Measurements from ENCODE around the gene CCDC167.
A peak's percentile ranks its signal among the peaks of the same experiment; 100 is the strongest.

Gene CCDC167

DNA sequence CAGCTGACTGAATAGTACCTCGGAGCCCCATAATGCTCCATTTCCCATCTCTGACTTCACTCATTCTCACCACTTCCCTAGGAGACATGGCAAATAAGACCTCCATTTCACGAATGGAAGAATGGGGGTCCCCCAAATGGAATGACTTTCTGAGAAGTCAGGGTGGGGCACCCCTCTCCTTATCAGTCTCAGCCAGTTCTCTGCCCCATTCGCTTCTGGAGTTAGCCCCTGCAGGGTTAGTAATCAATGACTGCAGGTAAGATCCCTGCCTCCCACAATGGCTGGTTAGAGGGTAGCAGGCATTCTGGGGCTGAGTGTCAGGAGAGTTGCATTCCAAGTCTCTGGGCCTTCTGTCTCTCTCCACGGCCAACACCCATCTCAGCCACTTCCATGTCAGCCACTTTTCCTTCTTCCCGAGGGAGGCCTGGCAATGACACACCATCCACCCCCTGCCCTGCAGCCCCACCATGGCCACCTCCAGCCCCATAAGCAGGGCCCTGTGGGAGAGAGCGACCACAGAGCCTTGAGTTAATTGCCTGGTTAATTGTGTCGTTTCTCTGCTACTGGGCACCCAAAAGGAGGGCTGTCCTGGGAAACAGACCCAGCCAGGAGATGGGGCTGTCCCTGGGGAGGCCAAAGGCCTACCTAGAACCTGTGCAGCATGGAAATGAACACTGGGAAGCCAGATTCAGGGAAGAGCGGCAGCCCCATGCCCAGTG, 13.4 kb downstream of the CCDC167 start:
- no peak for DNase-seq (ENCODE audit: extremely low read depth, insufficient read length)
- TF ChIP-seq, protein P1, sequence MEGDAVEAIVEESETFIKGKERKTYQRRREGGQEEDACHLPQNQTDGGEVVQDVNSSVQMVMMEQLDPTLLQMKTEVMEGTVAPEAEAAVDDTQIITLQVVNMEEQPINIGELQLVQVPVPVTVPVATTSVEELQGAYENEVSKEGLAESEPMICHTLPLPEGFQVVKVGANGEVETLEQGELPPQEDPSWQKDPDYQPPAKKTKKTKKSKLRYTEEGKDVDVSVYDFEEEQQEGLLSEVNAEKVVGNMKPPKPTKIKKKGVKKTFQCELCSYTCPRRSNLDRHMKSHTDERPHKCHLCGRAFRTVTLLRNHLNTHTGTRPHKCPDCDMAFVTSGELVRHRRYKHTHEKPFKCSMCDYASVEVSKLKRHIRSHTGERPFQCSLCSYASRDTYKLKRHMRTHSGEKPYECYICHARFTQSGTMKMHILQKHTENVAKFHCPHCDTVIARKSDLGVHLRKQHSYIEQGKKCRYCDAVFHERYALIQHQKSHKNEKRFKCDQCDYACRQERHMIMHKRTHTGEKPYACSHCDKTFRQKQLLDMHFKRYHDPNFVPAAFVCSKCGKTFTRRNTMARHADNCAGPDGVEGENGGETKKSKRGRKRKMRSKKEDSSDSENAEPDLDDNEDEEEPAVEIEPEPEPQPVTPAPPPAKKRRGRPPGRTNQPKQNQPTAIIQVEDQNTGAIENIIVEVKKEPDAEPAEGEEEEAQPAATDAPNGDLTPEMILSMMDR (IDR thresholded peaks at IDR 0.05; ENCODE audit: insufficient read depth, low read length, poor library complexity, severe bottlenecking) = no peak
- H3K4me3 ChIP-seq (replicated peaks; ENCODE audit: low read depth, low read length) = no peak overlapping the region
- peaks cover 41% of the 10 kb centered on the region for H3K36me3 ChIP-seq (ENCODE audit: control insufficient read depth, insufficient read depth, low read length)
- H3K27me3 ChIP-seq (replicated peaks; ENCODE audit: control insufficient read depth, insufficient read depth, low read length) = no peaks in the 10 kb centered on the region

DNA sequence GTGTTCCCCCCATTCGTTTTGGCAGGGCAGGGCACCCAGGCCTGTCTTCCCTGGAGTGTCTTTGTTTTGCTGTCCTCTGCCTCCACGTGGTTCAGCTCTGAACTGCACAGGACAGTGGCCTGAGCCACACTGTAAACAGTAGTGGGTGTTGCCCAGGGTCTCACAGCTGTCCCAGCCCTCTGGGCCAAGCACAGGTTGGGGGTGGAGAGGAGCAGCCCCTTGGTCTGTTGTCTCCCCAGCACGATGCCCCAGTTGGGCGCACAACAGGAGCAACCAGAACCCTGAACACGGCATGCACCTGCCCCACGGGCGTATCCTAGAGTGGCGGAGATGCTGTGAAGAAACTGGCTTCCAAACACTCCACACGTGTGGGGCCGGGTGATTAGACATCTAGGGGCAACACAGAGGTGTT, 14.4 kb downstream of the CCDC167 start:
- Histone ChIP-seq H3K36me3 (ENCODE audit: control insufficient read depth, insufficient read depth, low read length) (peaks cover 48% of the 10 kb centered on the region), H3K27me3 (replicated peaks; ENCODE audit: control insufficient read depth, insufficient read depth, low read length) (no peaks in the 10 kb centered on the region), H3K4me3 (replicated peaks; ENCODE audit: low read depth, low read length) (no peak overlapping the region)
- DNase-seq (ENCODE audit: extremely low read depth, insufficient read length) = no peak
- TF ChIP-seq, protein P1 (IDR thresholded peaks at IDR 0.05; ENCODE audit: insufficient read depth, low read length, poor library complexity, severe bottlenecking) = peak; percentile 31

DNA sequence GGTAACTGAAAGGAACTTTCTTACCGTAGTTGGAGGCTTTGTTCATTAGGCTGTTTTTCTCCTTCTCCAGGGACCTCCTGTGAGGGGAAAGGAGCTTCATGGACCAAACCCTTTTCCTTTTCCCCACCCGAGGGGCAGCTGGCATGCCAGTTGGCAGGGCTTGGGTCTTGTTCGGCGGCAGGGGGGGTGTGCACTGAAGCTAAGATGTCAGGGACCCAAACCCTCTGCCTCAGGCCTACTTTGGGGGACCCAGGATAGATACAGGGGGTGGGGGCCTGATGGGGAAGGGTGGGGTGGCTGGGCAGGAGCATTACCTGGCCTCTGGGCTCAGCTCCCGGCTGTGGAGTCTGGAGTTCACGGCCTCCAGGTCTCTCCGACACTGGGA, 14.9 kb downstream of the CCDC167 start:
- Histone ChIP-seq H3K36me3 (ENCODE audit: control insufficient read depth, insufficient read depth, low read length) (peaks cover 54% of the 10 kb centered on the region), H3K4me3 (replicated peaks; ENCODE audit: low read depth, low read length) (no peak overlapping the region), H3K27me3 (replicated peaks; ENCODE audit: control insufficient read depth, insufficient read depth, low read length) (no peaks in the 10 kb centered on the region)
- DNase-seq (ENCODE audit: extremely low read depth, insufficient read length) = no peak
- TF ChIP-seq, protein P1 (IDR thresholded peaks at IDR 0.05; ENCODE audit: insufficient read depth, low read length, poor library complexity, severe bottlenecking) = no peak

DNA sequence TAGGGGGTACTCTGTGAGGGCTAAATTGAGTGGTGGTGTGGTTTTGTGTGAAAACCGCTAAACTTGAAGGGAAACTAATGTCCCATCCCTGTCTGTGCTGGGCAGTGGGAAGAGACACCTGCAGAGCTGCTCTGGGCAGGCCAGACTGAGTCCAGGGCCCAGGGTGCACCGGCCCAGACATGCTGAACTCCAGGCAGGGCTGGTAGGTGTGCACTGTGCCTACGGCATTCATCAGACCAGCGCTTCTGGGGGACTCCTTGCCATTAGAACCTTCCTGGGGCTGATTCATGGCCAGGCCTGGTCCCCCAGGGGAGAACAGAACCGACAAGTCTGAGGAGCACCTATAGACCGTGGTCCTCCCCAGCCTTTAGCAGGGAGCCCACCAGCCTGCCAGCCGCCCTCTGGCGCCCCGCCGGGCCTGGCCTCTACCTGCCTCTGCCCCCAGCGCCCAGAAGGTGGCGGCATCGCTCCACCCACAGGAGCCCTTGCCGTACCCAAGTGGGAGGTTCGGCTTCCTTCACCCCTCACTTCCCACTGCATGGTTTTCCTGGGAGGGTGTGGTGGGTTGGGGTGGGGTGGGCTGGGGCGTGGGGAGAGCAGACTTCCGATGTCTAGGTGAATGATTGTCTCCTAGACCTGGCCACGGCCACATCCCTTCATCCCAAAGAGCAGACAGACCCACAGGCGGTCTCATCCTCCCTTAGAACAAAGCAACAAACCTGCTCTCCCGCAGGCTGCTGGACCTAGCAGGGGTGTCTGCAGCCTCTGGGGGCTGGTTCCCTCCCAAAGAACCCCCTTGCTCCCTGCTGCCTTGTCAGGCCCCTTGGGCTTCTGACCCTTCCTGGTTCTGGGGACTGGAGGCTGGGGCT, 15.5 kb downstream of the CCDC167 start:
- TF ChIP-seq, protein P1 (IDR thresholded peaks at IDR 0.05; ENCODE audit: insufficient read depth, low read length, poor library complexity, severe bottlenecking) = peak; percentile 97

DNA sequence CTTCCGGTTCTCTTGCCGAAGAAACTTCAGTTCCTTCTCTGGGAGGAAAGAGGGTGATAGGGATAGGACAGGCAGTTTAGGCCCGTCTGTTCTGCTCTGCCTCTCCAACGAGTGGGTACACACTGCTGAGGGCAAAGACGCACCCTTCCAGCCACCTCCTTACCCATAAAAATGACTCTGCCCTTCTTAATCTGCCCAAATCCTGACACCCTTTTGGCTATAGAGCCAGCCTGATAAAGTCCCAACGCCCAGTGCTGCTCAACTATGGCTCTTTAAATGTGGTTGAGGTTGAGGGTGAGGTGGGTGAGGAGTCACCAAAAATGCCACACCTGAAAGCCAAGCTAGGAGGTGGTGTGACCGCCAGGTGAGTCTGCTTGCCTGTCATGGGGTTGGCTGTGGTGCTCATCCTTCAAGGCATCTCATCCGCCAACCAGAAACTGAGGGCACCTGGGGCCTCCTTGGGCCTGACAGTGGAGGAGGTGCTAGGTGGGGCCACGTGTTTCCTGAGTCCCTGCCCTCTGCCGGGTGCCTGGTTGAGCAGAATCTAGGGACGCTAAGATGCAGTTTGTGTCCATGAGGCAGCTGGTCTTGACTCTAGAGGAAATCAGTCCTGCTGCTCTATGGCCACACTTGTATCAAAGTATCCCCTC, 16.3 kb downstream of the CCDC167 start:
- no peak for DNase-seq (ENCODE audit: extremely low read depth, insufficient read length)
- Histone ChIP-seq H3K27me3 (replicated peaks; ENCODE audit: control insufficient read depth, insufficient read depth, low read length) (no peaks in the 10 kb centered on the region), H3K36me3 (ENCODE audit: control insufficient read depth, insufficient read depth, low read length) (peaks cover 63% of the 10 kb centered on the region), H3K4me3 (replicated peaks; ENCODE audit: low read depth, low read length) (no peak overlapping the region)
- TF ChIP-seq, protein P1 (IDR thresholded peaks at IDR 0.05; ENCODE audit: insufficient read depth, low read length, poor library complexity, severe bottlenecking) = no peak

More for the DNA sequence above, 15.5 kb downstream of the CCDC167 start:
- Histone ChIP-seq H3K36me3 (ENCODE audit: control insufficient read depth, insufficient read depth, low read length) (peaks cover 59% of the 10 kb centered on the region), H3K27me3 (replicated peaks; ENCODE audit: control insufficient read depth, insufficient read depth, low read length) (no peaks in the 10 kb centered on the region), H3K4me3 (replicated peaks; ENCODE audit: low read depth, low read length) (no peak overlapping the region)
- DNase-seq (ENCODE audit: extremely low read depth, insufficient read length) = peak; percentile 60
